NOMO-1 treated with DMSO at 0.1 percent for 48 hours (cell line): ENCODE data around the gene ST7.

ENCODE experiments used
- DNase-seq: peaks from one replicate; lab custom pipeline; 2025; ENCODE audit not compliant: unreplicated experiment; lab: John Stamatoyannopoulos, UW

Gene ST7

DNA sequence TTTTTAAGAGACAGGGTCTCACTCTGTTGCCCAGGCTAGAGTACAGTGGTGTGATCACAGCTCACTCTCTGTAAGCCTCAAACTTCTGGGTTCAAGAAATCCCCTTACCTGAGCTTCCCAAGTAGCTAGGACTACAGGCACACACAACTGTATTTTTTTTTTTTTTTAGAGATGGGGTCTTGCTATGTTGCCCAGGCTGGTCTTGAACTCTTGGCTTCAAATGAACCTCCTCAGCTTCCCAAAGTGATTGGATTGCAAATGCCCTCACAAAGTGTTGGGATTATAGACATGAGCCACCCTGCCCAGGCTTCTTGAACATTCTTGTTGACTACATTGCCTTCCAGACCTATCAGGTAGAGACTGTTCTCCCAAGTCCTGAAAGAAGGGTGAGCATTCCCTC lies 296.9 kb downstream of the ST7 start:
- DNase-seq: no peak

DNA sequence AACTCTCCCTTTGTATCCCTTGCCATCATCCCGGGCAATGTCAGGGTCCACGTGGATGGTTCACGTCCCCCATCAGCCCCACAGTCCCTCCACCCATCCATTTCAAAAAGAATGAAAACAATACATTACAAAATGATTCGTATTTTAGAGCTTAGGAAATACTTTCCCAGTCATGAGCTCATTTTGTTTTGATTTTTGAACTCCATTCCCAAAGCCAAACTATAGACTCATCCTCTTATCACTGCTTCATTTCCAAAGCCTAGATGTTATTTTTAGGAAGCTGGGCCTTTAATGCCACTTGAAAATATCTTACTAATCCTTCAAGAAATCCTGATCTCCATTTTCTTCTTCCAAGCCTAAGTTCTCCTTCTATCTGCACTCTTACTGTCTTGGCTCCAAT lies 297.5 kb downstream of the ST7 start:
- DNase-seq: no peak

DNA sequence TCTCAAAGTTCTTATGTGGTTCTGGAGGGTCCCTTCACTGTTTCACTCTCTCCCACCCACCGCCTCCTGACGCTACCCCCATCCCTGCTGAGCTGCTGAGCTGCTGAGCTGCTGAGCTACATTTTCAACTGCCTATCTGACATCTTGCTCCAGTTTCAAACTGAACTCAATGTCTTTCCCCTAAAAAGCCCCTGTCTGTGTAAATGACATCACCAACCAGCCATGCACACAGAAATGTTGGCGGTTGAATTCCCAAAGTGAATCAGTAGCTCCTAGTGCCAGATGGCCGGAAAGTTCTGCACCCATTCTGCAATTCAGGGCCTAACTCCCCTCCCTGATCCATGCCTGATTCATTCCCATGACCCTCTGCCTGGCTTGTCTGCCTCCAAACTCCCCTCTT lies 298.4 kb downstream of the ST7 start:
- DNase-seq: no peak

DNA sequence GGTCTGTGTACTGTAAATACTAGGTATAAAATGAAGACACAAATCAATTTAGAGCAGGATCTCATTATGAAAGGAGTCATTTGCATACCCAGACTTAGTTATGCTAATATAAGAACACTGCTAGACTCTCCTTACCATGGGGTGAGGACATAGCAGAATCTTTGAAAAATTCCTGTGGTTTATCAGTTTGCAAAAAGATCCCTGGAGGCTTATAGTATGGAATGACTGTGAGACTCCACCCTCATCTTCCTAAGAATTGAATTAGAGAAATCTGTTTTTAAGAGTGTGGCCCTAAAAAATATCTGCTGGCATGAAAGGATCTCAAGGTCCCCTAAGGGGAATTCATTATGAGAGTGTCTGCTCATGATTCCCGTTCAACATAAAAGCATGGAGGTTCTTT lies 306.3 kb downstream of the ST7 start:
- no peak for DNase-seq

- DNase-seq: no peak
Measured at GRCh38 chr7:117262546-117262945, 309.2 kb downstream of the ST7 start.

- DNase-seq: no peak
Measured at GRCh38 chr7:117264716-117265115, 311.4 kb downstream of the ST7 start.

DNA sequence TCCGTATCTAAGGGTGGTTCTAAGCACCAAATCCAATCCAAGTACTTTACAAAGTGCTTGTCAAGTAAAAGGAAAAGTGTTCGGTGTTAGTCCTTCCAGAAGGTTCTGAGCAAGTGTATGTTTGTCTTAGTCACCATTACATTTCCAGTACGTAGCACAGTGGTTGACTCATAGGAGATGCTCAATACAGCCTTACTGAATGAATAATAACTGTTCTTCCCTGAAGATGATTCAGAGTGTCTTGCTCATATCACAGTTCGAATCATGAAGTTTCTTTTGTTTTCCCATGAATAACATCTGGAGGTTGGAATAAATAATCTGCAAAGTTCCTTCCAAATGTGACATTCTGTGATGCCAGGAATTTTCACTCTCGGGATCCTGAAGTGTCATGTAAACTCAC lies 316.1 kb downstream of the ST7 start:
- DNase-seq: no peak

- no peak for DNase-seq
Measured at GRCh38 chr7:117269886-117270285, 316.6 kb downstream of the ST7 start.

- no peak for DNase-seq
Measured at GRCh38 chr7:117270371-117270770, 317.1 kb downstream of the ST7 start.

DNA sequence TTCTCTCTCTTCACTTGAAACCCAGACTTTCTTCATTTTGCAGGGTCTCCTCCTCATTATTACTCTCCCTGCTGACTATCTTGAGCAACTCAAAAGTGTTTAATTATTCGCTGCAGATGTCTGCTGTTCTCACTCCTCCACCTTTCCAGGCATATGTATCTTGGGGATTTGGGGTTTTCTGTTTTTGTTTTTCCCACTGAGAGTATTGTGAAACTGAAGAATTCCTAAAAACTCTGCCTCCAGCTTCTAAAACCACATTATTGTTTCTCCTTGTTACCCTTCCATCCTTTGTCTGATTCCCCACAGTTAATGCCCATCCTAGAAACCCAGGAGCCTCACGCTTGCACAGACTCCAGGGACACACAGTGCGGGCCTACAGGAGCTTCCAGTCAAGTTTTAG lies 318.3 kb downstream of the ST7 start:
- DNase-seq: no peak

DNA sequence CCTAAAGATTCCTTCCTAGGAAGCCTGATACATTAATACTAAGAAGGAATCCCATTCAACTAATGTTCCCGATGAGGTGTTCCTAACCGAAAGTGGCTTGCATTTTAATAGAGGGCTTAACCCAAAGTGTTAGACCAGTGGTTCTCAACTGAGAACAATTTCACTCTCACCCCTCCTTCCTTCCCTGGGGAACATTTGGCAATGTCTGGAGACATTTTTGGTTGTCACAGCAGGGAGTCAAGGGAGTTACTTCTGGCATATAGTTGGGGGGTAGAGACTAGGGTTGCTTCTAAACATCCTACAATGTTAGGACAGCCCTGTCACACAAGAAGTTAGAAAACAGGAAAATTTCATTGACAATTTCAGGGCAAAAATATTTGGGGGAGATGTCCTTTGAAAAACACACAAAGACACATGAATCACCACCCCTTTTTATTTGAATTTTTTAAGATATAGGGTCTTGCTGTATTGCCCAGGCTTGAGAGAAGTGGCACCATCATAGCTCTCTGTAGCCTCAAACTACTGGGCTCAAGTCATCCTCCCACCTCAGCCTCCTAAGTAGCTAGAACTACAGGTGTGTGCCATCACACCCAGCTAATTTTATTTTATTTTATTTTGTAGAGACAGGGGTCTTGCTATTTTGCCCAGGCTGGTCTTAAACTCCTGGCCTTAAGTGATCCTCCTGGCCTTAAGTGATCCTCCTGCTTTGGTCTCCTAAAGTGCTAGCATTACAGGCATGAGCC lies 318.9 kb downstream of the ST7 start:
- no peak for DNase-seq

DNA sequence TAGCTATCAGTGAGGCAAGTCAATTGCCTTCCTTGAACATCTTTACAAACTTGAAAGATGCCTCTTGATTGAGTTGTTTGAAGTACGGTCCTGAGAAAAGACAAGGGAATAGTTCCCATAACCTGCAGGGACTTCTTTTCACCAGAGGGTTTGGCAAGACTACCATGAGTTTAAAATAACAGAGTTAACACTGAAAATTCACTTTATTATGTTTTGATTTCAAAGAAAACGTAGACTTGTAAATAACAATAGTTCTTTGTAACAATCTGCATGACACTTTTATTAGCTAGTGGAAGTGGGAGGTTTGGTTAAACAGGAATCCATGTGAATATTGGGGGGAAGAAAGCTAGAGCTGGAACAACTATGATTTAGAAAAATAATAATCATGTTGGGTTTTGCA lies 320.0 kb downstream of the ST7 start:
- DNase-seq: no peak

DNA sequence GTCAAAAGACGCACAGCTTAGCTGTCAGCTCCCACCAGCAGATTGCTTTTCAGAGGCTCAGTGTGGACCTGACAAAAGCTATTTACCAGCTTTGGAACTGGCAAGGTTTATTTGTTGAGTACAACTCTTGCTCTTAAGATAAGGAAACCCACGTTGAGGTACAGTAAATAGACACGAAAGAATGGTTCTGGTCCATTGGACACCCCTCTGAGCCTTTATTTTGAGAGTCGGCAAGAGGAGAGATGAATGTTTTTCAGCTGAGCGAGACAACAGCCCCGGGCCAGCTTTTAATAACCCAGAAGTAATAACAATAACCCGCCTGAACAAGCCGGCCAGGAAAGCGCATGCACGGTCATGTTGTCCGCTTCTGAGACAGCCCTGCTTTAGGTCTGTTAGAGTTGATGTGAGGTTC lies 320.5 kb downstream of the ST7 start:
- DNase-seq: no peak

DNA sequence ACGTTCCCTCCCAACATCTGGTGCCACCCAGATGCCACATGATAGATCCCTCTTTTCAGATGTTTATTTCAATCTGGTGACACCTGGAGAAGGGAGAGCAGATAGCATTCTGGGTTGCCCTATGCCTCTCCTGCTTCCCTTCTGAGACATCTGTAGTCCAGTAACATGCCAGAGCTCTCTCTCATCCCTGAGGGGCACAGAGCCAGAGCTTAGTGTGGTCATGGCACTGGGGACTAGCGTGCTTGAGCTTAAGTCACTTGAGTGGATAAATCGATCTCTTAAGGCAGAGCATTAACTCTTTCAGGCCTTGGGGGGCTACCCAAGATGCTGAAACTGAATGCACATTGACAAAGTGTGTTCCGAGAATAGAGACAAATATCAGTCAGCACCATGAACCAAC lies 321.6 kb downstream of the ST7 start:
- DNase-seq: no peak

DNA sequence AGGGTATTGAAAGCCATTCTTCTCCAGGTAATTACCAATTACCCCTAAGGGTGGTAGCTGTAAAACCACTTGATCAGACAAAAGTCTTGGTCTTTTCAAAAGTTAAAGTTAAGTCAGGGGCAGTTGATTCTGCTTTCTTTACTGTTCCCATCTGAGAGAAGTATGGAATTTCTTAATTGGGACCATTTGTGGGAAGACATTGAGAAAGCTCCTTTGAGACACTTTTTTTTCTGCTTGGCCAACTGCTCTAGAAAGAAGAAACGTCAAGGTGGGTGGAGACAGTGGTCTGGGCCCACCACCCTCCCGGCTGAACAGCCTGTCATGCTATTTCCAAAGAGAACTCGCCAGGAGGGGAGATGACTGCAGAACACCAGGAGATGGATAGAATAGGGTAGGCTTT lies 324.3 kb downstream of the ST7 start:
- DNase-seq: no peak

- no peak for DNase-seq
Measured at GRCh38 chr7:117278040-117278439, 324.7 kb downstream of the ST7 start.

DNA sequence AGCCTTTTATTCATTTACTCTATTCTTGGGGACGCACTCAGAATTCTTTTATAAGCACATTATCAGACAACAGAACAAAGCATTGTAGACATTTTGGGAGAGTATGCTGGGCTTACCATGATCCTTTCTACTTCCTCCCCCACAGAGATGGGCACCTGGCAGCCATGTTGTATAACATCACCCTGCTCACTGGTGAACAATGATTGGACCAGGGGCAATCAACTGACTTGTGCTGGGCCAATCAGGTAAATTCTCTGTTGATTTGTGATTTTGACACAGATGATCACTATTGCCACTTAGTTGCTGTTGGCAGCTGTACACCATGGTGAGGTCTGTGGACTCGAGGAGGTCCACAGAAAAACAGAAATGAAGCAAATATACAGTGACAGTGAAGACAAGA lies 325.9 kb downstream of the ST7 start:
- no peak for DNase-seq
